Activated CD4-positive, alpha-beta T cell treated with anti-CD3 and anti-CD28 coated beads, Interleukin-2, amount 10 ng/mL, durations not matched to agents 7 days and 5 days (primary cell): ENCODE measurements around the gene MBD3. TPM values are rescaled to one million over a fixed set of nuclear protein-coding genes. Genes with fewer than 3 reads are reported as not detected.
"Not testable (repeated sequence)": the region's sequence is repeated elsewhere in the genome, so short reads cannot be mapped to it uniquely, and the experiment has no call there.

Experiments
- CTCF ChIA-PET: fragments of 350-600 bp; sonication (Branson Sonifier 250); formaldehyde crosslinking; loops from one replicate; lab custom pipeline; 2021; ENCODE audit warnings: antibody characterized with exemption; lab: Charles Lee
- POLR2A ChIA-PET: fragments of 350-600 bp; sonication (Branson Sonifier 250); formaldehyde crosslinking; loops from one replicate; lab custom pipeline; 2021; ENCODE audit warnings: antibody characterized with exemption; lab: Charles Lee
- DNase-seq: peaks from one replicate; pipeline ENCODE4 v3.0.0-alpha.2; 2020
- H3K27ac Mint-ChIP-seq: one replicate; pipeline ENCODE4 v1.8.0; 2021; ENCODE audit warnings: mild to moderate bottlenecking, moderate library complexity, mixed read lengths
- H3K27me3 Mint-ChIP-seq: one replicate; pipeline ENCODE4 v1.8.0; 2021; ENCODE audit warnings: mixed read lengths
- H3K36me3 Mint-ChIP-seq: one replicate; pipeline ENCODE4 v1.8.0; 2021; ENCODE audit warnings: low read depth, mixed read lengths
- H3K4me1 Mint-ChIP-seq: one replicate; pipeline ENCODE4 v1.8.0; 2021; ENCODE audit warnings: mixed read lengths
- H3K4me3 Mint-ChIP-seq: one replicate; pipeline ENCODE4 v1.8.0; 2021; ENCODE audit warnings: mild to moderate bottlenecking, moderate library complexity, mixed read lengths
- H3K9me3 Mint-ChIP-seq: one replicate; pipeline ENCODE4 v1.8.0; 2021; ENCODE audit warnings: mixed read lengths
- total RNA-seq, 2 experiments: library from RNA; stranded (reverse); gene quantifications; one replicate each; pipeline ENCODE4 v1.2.3, GENCODE V29; 2021

MBD3 gene
- total RNA-seq, 2 experiments from 2014 or later = 76.2 to 93.3 TPM

DNA sequence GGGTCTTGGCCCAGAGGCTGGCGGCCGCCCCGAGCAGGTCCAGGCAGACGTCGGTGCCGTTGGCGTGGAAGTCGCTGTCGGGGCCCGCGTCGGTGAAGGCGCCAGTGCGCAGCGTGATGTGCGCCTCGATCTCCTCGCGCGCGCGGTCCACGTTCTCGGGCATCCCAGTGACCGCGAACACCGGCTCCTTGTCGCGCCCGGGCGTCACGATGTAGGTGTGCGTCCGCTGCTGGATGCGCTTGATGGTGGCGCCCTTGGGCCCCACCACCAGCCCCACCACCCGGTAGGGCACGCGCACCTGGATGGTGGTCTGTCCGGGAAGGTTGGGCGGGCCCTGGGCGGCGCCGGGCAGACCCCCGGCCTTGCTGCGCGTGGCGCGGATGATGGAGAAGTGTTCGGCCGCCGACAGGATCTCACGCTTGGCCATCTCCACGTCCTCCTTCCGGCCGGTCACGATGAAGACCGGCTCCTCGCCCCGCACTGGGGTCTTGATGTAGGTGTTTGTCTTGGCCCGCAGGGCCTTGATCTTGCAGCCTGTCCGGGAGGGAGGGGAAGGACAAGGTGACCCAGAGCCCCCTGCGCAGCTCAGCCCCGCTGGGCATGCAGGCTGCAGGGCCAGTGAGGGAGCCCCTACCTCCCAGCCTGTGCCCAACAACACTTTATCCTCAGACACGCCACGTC lies 36.1 kb downstream of the MBD3 start:
- no peaks in the 10 kb centered on the region for H3K36me3 Mint-ChIP-seq
- CTCF ChIA-PET = no interaction called here

DNA sequence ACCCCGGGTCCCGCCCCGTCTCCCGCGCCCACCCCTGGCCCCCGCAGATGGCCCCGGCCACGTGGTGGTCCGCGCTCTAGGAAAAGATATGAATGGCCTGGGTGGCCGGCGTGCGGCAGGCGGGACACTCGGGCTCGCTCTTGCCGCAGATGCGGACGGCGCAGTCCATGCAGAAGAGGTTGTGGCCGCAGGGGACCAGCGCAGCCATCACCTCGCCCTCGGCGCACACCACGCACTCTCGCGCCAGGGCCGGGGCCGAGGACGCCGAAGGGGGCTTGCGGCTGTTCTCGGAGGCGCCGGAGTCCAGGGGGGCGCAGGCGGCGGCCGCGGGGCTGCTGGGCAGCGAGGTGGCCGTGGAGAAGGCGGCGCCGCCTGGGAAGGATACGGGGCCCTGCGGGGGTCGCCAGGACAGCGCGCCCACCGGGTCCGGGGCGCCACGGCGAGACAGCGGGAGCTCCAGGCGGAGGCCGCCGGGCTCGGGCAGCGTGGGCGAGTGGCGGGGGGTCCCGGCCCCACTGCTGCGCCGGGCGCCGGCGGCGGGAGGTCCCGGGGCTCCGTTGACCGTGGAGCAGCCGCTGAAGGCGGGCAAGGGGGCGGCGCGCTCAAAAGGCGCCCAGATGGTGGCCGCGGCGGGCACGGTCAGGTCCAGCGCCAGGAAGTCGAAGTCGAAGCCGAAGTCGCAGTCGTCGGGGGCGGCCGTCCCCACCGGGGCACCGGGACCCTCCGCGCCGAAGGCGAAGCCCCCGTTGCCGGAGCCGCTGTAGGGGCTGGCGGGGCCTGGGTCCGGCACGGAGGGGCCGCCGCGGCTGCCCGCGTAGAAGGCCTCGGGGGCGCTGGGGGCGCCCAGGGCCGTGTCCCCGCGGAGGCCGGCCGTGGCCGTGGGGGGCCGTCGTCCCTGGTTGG lies 36.9 kb downstream of the MBD3 start:
- CTCF ChIA-PET = no interaction called here
- Mint-ChIP-seq H3K9me3 (no peaks in the 10 kb centered on the region), H3K4me3 (no peak overlapping the region), H3K36me3 (no peaks in the 10 kb centered on the region), H3K27ac (no peak overlapping the region), H3K27me3 (no peaks in the 10 kb centered on the region), H3K4me1 (peaks cover 3% of the 10 kb centered on the region)
- POLR2A ChIA-PET = no interaction called here
- DNase-seq = no peak

More for the DNA sequence above, 36.1 kb downstream of the MBD3 start:
- no peak for DNase-seq
- H3K27ac Mint-ChIP-seq = no peak overlapping the region
- no peak overlapping the region for H3K4me3 Mint-ChIP-seq
- POLR2A ChIA-PET = no interaction called here
- no peaks in the 10 kb centered on the region for H3K9me3 Mint-ChIP-seq
- no peaks in the 10 kb centered on the region for H3K27me3 Mint-ChIP-seq
- H3K4me1 Mint-ChIP-seq = peaks cover 3% of the 10 kb centered on the region

DNA sequence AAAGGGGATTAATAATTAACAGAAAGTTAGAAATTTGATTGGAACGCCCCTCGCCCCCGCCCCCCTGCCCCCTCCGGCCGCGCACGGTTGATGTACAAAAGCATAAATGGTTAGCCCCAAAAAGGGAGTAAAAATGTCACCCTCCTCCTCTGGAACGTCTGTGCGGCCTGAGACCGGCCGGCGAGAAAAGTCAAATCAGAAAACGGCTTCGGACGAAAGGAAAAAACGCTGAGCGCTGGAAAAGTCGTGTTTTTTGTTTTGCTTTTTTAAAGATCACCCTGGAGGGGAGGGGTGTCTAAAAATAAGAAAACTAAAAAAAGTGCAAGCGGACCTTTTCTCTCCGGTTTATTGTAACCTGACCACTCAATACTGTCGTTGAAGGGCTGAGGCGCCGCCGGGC lies 37.7 kb downstream of the MBD3 start:
- CTCF ChIA-PET = no interaction called here
- no peaks in the 10 kb centered on the region for H3K27me3 Mint-ChIP-seq
- POLR2A ChIA-PET = no interaction called here

DNA sequence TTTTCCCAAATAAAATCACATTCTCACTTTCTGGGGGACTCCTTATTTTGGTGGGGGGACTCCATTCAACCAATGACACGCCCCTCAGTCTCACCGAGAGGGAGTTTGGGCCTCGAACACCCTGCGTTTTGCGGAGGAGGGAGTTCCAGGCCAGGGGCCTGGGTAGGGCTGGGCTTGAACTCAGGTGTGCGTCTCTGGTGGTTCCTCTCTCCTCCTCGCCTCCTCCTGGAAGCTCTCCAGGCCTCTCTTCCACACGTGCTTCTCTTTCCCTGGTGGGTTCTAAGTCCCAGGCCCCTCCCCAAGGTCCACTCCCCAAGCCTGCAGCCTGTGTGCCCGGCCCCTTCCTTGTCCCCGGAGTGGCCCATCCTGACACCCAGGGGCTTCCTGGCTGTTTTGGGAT lies 39.2 kb downstream of the MBD3 start:
- no peaks in the 10 kb centered on the region for H3K27me3 Mint-ChIP-seq
- no peaks in the 10 kb centered on the region for H3K9me3 Mint-ChIP-seq
- CTCF ChIA-PET = no interaction called here
- no peak overlapping the region for H3K27ac Mint-ChIP-seq
- POLR2A ChIA-PET = no interaction called here
- H3K36me3 Mint-ChIP-seq = no peaks in the 10 kb centered on the region
- no peak for DNase-seq
- no peak overlapping the region for H3K4me3 Mint-ChIP-seq
- no peaks in the 10 kb centered on the region for H3K4me1 Mint-ChIP-seq

More for the DNA sequence above, 37.7 kb downstream of the MBD3 start:
- DNase-seq = no peak
- Mint-ChIP-seq H3K4me3 (no peak overlapping the region), H3K9me3 (no peaks in the 10 kb centered on the region), H3K27ac (no peak overlapping the region), H3K36me3 (no peaks in the 10 kb centered on the region), H3K4me1 (no peaks in the 10 kb centered on the region)

DNA sequence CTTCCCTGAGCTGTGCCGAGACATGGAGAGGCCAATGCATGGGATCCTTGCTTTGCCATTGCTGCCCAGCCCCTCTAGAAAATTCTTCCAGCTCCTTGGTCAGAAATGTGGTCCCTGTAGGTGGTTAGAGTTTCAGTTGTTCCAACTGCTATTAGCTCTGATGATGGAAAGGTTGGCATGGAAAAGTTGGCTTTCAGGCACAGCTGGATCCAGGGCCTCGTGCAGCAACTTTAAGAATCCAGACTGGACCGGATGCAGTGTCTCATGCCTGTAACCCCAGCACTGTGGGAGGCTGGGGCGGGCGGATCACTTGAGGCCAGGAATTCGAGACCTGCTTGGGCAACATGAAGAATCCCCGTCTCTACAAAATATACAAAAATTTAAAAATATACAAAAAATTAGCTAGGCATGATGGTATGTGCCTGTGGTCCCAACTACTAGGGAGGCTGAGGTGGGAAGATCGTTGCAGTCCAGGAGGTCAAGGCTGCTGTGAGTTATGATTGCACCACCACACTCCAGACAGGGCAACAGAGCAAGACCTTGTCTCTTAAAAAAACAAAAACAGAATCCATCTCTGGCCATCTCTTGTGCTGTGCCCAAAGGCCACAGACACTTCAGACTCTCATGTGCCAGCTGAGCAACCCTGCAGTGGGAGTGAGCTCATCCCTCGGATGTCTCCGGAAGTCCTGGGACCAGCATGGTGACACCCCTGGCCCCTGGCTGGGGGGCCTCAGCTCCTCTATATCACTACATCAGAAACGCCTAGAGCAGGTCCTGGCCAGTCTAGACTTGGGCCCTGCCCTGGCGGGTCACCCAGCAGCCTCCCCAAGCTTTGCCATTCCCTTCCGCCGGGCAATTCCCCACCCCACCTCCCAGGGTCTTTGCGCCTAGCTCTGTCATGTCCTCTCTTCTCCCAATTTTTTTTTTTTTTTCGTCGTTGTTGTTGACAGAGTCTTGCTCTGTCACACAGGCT lies 41.3 kb downstream of the MBD3 start:
- H3K27me3 Mint-ChIP-seq = no peaks in the 10 kb centered on the region
- no peak overlapping the region for H3K4me3 Mint-ChIP-seq
- no peak overlapping the region for H3K27ac Mint-ChIP-seq
- no peak for DNase-seq
- H3K9me3 Mint-ChIP-seq = no peaks in the 10 kb centered on the region
- H3K4me1 Mint-ChIP-seq = peaks cover under 1% of the 10 kb centered on the region
- CTCF ChIA-PET = interaction anchor here (0.6 kb wide), 2 partner anchors 13 to 357 kb away, joined by 3 read pairs; no protein-coding TSS in a partner anchor
- H3K36me3 Mint-ChIP-seq = no peaks in the 10 kb centered on the region
- POLR2A ChIA-PET = no interaction called here

DNA sequence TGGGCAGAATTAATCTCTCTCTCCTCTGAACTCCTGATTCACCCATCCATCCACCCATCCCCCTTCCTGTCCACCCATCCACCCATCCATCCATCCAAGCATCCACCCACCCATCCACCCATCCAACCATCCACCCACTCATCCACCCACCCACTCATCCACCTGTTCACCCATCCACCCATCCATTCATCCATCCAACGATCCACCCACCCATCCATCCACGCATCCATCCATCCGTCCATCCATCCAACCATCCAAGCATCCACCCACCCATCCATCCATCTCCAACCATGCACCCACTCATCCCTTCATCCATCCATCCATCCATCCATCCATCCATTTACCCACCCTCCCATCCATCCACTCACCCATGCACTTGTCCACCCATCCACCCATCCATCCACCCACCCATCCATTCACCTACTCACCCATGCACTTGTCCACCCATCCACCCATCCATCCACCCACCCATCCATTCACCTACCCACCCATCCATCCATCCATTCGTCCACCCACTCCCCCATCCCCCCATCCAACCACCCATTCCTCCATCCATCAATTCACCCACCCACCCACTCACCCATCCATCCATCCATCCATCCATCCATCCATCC lies 43.2 kb downstream of the MBD3 start:
- Mint-ChIP-seq H3K27me3 (peaks cover 6% of the 10 kb centered on the region), H3K4me3 (no peak overlapping the region), H3K27ac (no peak overlapping the region), H3K4me1 (peaks cover 4% of the 10 kb centered on the region), H3K9me3 (no peaks in the 10 kb centered on the region), H3K36me3 (no peaks in the 10 kb centered on the region)
- DNase-seq = no peak
- POLR2A ChIA-PET = no interaction called here
- CTCF ChIA-PET = interaction anchor here (1.6 kb wide), 1 partner anchor 12 kb away, joined by 4 read pairs; no protein-coding TSS in a partner anchor

DNA sequence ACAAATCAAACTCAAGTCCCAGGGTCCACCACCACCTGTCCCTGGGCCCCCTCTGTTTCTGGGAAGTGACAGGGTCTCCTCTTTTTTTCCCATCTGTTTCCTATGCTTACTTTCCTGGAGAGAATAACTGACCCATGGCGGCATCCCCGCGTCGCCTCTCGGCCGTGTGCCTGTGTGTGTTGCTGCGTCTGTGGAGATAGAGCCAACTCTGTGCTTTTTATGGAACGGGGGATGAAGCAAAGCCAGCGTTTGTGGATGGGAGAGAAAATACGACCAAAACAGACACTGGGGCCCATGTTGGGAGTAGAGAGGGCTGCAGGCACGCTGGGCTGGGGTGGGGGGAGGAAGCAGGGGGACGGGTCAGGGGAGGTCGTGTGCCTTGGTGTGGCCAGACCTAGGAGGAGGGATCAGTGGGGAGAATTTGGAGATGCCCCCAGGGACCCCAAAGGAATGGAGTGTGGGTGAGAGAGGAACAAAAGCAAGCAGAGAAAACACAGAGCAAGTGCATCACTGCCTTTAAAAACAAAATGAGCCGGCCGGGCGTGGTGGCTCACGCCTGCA lies 52.2 kb downstream of the MBD3 start:
- no peaks in the 10 kb centered on the region for H3K4me1 Mint-ChIP-seq
- no peak overlapping the region for H3K27ac Mint-ChIP-seq
- peaks cover 13% of the 10 kb centered on the region for H3K27me3 Mint-ChIP-seq
- no peaks in the 10 kb centered on the region for H3K36me3 Mint-ChIP-seq
- H3K9me3 Mint-ChIP-seq = no peaks in the 10 kb centered on the region
- ChIA-PET POLR2A (no interaction called here), CTCF (no interaction called here)
- DNase-seq = no peak
- H3K4me3 Mint-ChIP-seq = no peak overlapping the region

DNA sequence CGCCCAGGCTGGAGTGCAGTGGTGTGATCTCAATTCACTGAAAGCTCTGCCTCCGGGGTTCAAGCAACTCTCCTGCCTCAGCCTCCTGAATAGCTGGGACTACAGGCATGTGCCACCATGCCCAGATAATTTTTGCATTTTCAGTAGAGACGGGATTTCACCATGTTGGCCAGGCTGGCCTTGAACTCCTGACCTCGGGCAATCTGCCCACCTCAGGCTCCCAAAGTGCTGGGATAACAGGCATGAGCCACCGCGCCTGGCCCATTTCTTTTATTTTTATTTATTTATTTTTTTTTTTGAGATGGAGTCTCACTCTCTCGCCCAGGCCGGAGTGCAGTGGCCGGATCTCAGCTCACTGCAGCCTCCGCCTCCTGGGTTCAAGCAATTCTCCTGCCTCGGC lies 52.9 kb downstream of the MBD3 start:
- H3K36me3 Mint-ChIP-seq, POLR2A ChIA-PET, H3K4me1 Mint-ChIP-seq, CTCF ChIA-PET, H3K4me3 Mint-ChIP-seq, H3K27ac Mint-ChIP-seq, H3K9me3 Mint-ChIP-seq, DNase-seq: not testable (repeated sequence)
- H3K27me3 Mint-ChIP-seq = peaks cover 13% of the 10 kb centered on the region

DNA sequence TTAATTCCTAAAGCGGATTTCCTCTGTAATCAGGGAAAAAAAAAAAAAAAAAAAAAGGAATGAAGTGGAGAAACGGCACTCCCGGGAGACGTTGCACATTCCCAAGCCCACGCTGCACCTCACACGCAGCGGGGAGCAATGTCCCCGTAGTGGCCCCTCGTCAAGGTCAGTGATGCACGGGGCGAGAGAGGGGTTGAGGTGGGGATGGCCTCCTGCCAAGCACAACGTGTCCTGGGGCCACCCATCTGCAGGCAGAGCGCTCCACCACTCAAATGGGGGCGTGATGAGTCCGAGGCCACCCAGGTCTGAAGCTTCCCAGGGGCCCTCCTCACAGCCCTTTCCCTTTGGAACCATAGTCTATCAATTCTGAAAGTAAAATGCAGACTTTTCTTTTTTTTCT lies 53.7 kb downstream of the MBD3 start:
- Mint-ChIP-seq H3K9me3 (no peaks in the 10 kb centered on the region), H3K36me3 (no peaks in the 10 kb centered on the region), H3K4me3 (no peak overlapping the region), H3K27ac (no peak overlapping the region), H3K27me3 (peaks cover 11% of the 10 kb centered on the region), H3K4me1 (no peaks in the 10 kb centered on the region)
- no peak for DNase-seq
- CTCF ChIA-PET = interaction anchor here (0.6 kb wide), 2 partner anchors 13 to 226 kb away, joined by 3 read pairs; no protein-coding TSS in a partner anchor
- POLR2A ChIA-PET = no interaction called here

DNA sequence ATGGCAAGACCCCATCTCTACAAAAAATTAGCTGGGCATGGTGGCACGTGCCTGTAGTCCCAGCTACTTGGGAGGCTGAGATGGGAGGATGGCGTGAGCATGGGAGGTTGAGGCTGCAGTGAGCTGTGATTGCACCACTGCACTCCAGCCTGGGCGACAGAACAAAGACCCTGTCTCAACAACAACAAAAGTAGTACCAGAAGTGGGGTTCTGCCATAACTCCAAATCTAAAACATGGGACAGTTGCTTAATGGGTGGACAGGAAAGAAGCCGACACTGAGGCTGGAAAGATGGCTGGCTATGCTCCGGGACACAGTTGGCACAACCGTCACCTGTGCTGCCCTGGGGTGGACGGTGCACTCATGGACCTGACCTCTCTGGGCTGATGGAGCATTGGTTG lies 57.0 kb downstream of the MBD3 start:
- not testable (repeated sequence) for H3K36me3 Mint-ChIP-seq

DNA sequence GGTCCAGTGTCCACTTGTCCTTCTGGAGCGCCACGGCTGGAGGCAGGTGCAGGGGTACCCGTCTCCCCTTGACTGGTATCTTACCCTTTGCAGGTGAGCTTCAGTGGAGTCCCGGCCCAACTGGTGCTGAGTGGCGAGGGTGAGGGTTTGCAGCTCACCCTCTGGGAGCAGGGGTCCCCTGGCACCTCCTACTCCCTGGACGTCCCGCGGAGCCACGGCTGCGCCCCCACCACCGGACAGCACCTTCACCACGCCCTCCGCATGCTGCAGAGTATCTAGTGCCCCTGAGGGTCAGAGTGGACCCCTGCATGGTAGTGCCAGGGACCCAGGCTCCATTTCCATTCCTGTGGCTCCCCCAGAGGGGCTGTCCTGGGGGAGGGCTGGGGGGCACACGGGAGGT lies 57.7 kb downstream of the MBD3 start:
- POLR2A ChIA-PET = no interaction called here
- Mint-ChIP-seq H3K36me3 (no peaks in the 10 kb centered on the region), H3K4me3 (no peak overlapping the region), H3K27ac (no peak overlapping the region), H3K27me3 (no peaks in the 10 kb centered on the region), H3K9me3 (no peaks in the 10 kb centered on the region), H3K4me1 (no peaks in the 10 kb centered on the region)
- DNase-seq = no peak
- CTCF ChIA-PET = no interaction called here

More for the DNA sequence above, 57.0 kb downstream of the MBD3 start:
- DNase-seq, H3K4me3 Mint-ChIP-seq, H3K27me3 Mint-ChIP-seq, H3K9me3 Mint-ChIP-seq, POLR2A ChIA-PET, H3K4me1 Mint-ChIP-seq, H3K27ac Mint-ChIP-seq, CTCF ChIA-PET: not testable (repeated sequence)
